GM21390 (cell line): ENCODE data around the gene LTBR.
A peak's percentile ranks its signal among the peaks of the same experiment; 100 is the strongest.
"Not testable (repeated sequence)": the region's sequence is repeated elsewhere in the genome, so short reads cannot be mapped to it uniquely, and the experiment has no call there.

ENCODE experiments used
- ATAC-seq: cut with Tn5 transposase; IDR thresholded peaks from one replicate; pipeline ENCODE4 v1.9.1; 2021; ENCODE audit not compliant: unreplicated experiment

Gene LTBR

GRCh38 chr12:6383572-6384498 is at the start of gene LTBR:
TSS of gene LTBR (plus strand) at chr12:6384162. CDS start at chr12:6384359, 197 bp downstream.
- no peak for ATAC-seq

- ATAC-seq = no peak
These were observed 49.6 kb upstream of the LTBR start for GRCh38 chr12:6334359-6334758.

GRCh38 chr12:6334940-6335450 is 49.0 kb upstream of the LTBR start:
- ATAC-seq = no peak

- ATAC-seq = peak; percentile 68
These were observed 48.4 kb upstream of the LTBR start for GRCh38 chr12:6335451-6336078.

GRCh38 chr12:6336079-6336888 is 47.7 kb upstream of the LTBR start:
- no peak for ATAC-seq

- ATAC-seq = no peak
These were observed 46.8 kb upstream of the LTBR start for GRCh38 chr12:6336889-6337853.

GRCh38 chr12:6337958-6338433 is 46.0 kb upstream of the LTBR start:
- ATAC-seq = no peak

GRCh38 chr12:6338536-6338935 is 45.4 kb upstream of the LTBR start:
- ATAC-seq = not testable (repeated sequence)

GRCh38 chr12:6338955-6339354 is 45.0 kb upstream of the LTBR start:
- ATAC-seq = no peak

- ATAC-seq = no peak
These were observed 43.8 kb upstream of the LTBR start for GRCh38 chr12:6340032-6340638.

- no peak for ATAC-seq
These were observed 43.1 kb upstream of the LTBR start for GRCh38 chr12:6340745-6341416.

- ATAC-seq = no peak
These were observed 42.4 kb upstream of the LTBR start, which contains the start of gene TNFRSF1A for GRCh38 chr12:6341417-6342139. TSS of gene TNFRSF1A (minus strand) at chr12:6342076. CDS start at chr12:6341814, 262 bp downstream.

- no peak for ATAC-seq
These were observed 41.6 kb upstream of the LTBR start for GRCh38 chr12:6342140-6342889.

GRCh38 chr12:6343518-6343917 is 40.4 kb upstream of the LTBR start:
- no peak for ATAC-seq

- ATAC-seq = not testable (repeated sequence)
These were observed 39.8 kb upstream of the LTBR start for GRCh38 chr12:6344101-6344660.

- ATAC-seq = no peak
These were observed 38.5 kb upstream of the LTBR start for GRCh38 chr12:6345319-6346091.
